Astrocyte (in vitro differentiated cells and primary cell): Measurements from ENCODE around the gene HEY2. TPM values are rescaled to one million over a fixed set of nuclear protein-coding genes. Genes with fewer than 3 reads are reported as not detected.

Source experiments
- DNase-seq: peaks from one replicate; pipeline ENCODE4 v3.0.0-alpha.2; 2010; ENCODE audit warnings: low read depth
- FAIRE-seq: peaks from 2 replicates; lab custom pipeline; 2011; peaks lifted over from hg19 to GRCh38; lab: Jason Lieb, UNC
- H2AFZ ChIP-seq: 2 replicates; pipeline ENCODE4 v1.6.0; 2012; ENCODE audit warnings: low read depth, low read length, inconsistent platforms
- H3K27ac ChIP-seq: 2 replicates; pipeline ENCODE4 v1.5.1; 2011; ENCODE audit warnings: low read depth, low read length, inconsistent platforms
- H3K27me3 ChIP-seq: 2 replicates; pipeline ENCODE4 v1.6.0; 2011; ENCODE audit warnings: low read length, inconsistent platforms; ENCODE audit not compliant: insufficient read depth
- H3K36me3 ChIP-seq: 2 replicates; pipeline ENCODE4 v1.5.1; 2011; ENCODE audit warnings: low read length, inconsistent platforms; ENCODE audit not compliant: insufficient read depth
- H3K4me1 ChIP-seq: 2 replicates; pipeline ENCODE4 v1.5.1; 2011; ENCODE audit warnings: low read length, inconsistent platforms; ENCODE audit not compliant: insufficient read depth
- H3K4me2 ChIP-seq: 2 replicates; pipeline ENCODE4 v1.6.0; 2012; ENCODE audit warnings: low read length, inconsistent platforms
- H3K4me3 ChIP-seq: 2 replicates; pipeline ENCODE4 v1.5.1; 2011; ENCODE audit warnings: low read depth, mild to moderate bottlenecking, low read length, inconsistent platforms; ENCODE audit not compliant: insufficient read depth
- H3K79me2 ChIP-seq: 2 replicates; pipeline ENCODE4 v1.6.0; 2012; ENCODE audit warnings: mild to moderate bottlenecking, low read length, inconsistent platforms; ENCODE audit not compliant: insufficient read depth
- H3K9ac ChIP-seq: 2 replicates; pipeline ENCODE4 v1.6.0; 2012; ENCODE audit warnings: mild to moderate bottlenecking, low read length, inconsistent platforms
- H3K9me3 ChIP-seq: 2 replicates; pipeline ENCODE4 v1.5.1; 2012; ENCODE audit warnings: low read depth, mild to moderate bottlenecking, low read length, inconsistent platforms; ENCODE audit not compliant: insufficient read depth
- H4K20me1 ChIP-seq: 2 replicates; pipeline ENCODE4 v1.6.0; 2012; ENCODE audit warnings: low read length, inconsistent platforms; ENCODE audit not compliant: insufficient read depth
- H3K27ac Mint-ChIP-seq: one replicate; pipeline ENCODE4 v1.8.0; 2021; ENCODE audit warnings: mild to moderate bottlenecking, mixed read lengths; ENCODE audit not compliant: unreplicated experiment
- H3K27me3 Mint-ChIP-seq: one replicate; pipeline ENCODE4 v1.8.0; 2021; ENCODE audit warnings: low read depth, mixed read lengths; ENCODE audit not compliant: unreplicated experiment
- H3K36me3 Mint-ChIP-seq: one replicate; pipeline ENCODE4 v1.8.0; 2021; ENCODE audit warnings: low read depth, mixed read lengths; ENCODE audit not compliant: unreplicated experiment
- H3K4me1 Mint-ChIP-seq: one replicate; pipeline ENCODE4 v1.8.0; 2021; ENCODE audit warnings: low read depth, mixed read lengths; ENCODE audit not compliant: unreplicated experiment
- H3K4me3 Mint-ChIP-seq: one replicate; pipeline ENCODE4 v1.8.0; 2021; ENCODE audit warnings: mild to moderate bottlenecking, moderate library complexity, mixed read lengths; ENCODE audit not compliant: unreplicated experiment
- H3K9me3 Mint-ChIP-seq: one replicate; pipeline ENCODE4 v1.8.0; 2021; ENCODE audit warnings: mild to moderate bottlenecking, mixed read lengths; ENCODE audit not compliant: unreplicated experiment
- CTCF ChIP-seq: IDR thresholded peaks from 2 replicates; pipeline ENCODE4 v1.5.1; 2011; ENCODE audit warnings: low read depth, mild to moderate bottlenecking, inconsistent platforms, low read length, moderate library complexity; ENCODE audit not compliant: insufficient read depth
- EZH2 ChIP-seq: IDR thresholded peaks from 2 replicates; pipeline ENCODE4 v1.6.1; 2012; ENCODE audit warnings: mild to moderate bottlenecking, low read length, inconsistent platforms; ENCODE audit not compliant: insufficient read depth
- total RNA-seq: library from RNA; stranded (reverse); gene quantifications from 2 replicates; pipeline ENCODE4 v1.2.1, GENCODE V29; 2021

The HEY2 gene
- total RNA-seq, 1 donor from 2014 or later, result 1.0 TPM

- H2AFZ ChIP-seq, result no peak overlapping the region
- DNase-seq (no peak), FAIRE-seq (no peak)
- no peaks in the 10 kb centered on the region for H4K20me1 ChIP-seq
- H3K27me3 ChIP-seq, result no peaks in the 10 kb centered on the region
- H3K27ac Mint-ChIP-seq, result no peak overlapping the region
- peaks cover 21% of the 10 kb centered on the region for H3K4me1 Mint-ChIP-seq
- H3K9me3 Mint-ChIP-seq, result no peaks in the 10 kb centered on the region
- TF ChIP-seq CTCF, result no peak
- no peak for TF ChIP-seq EZH2
- H3K4me3 ChIP-seq, result no peak overlapping the region
- H3K4me1 ChIP-seq, result peaks cover 17% of the 10 kb centered on the region
- no peak overlapping the region for H3K4me2 ChIP-seq
- H3K9ac ChIP-seq, result no peak overlapping the region
- H3K27ac ChIP-seq, result no peak overlapping the region
- no peak overlapping the region for H3K4me3 Mint-ChIP-seq
- no peaks in the 10 kb centered on the region for H3K9me3 ChIP-seq
- peaks cover 47% of the 10 kb centered on the region for H3K79me2 ChIP-seq
- no peaks in the 10 kb centered on the region for H3K27me3 Mint-ChIP-seq
- H3K36me3 Mint-ChIP-seq, result no peaks in the 10 kb centered on the region
- H3K36me3 ChIP-seq, result no peaks in the 10 kb centered on the region
Measured at GRCh38 chr6:125797120-125797885, 47.9 kb downstream of the HEY2 start.

- Histone ChIP-seq H3K27ac (no peak overlapping the region), H3K27me3 (no peaks in the 10 kb centered on the region), H3K9ac (no peak overlapping the region), H3K36me3 (no peaks in the 10 kb centered on the region), H3K4me3 (no peak overlapping the region), H3K79me2 (peaks cover 46% of the 10 kb centered on the region), H3K4me2 (no peak overlapping the region), H2AFZ (no peak overlapping the region), H4K20me1 (no peaks in the 10 kb centered on the region), H3K4me1 (peaks cover 17% of the 10 kb centered on the region), H3K9me3 (no peaks in the 10 kb centered on the region)
- Mint-ChIP-seq H3K4me1 (peaks cover 22% of the 10 kb centered on the region), H3K9me3 (no peaks in the 10 kb centered on the region), H3K36me3 (no peaks in the 10 kb centered on the region), H3K27ac (no peak overlapping the region), H3K27me3 (no peaks in the 10 kb centered on the region), H3K4me3 (no peak overlapping the region)
- no peak for FAIRE-seq
- DNase-seq, result no peak
- TF ChIP-seq CTCF, result no peak
- no peak for TF ChIP-seq EZH2
Measured at GRCh38 chr6:125797886-125798444, 48.5 kb downstream of the HEY2 start.
